Stimulated activated naive CD8-positive, alpha-beta T cell treated with anti-CD3 and anti-CD28 coated beads, Interleukin-15, Interleukin-2, amounts not matched to agents 100 U/mL and 50 U/mL, for 24 hours (primary cell): ENCODE results near the gene C5AR2.
A peak's percentile ranks its signal among the peaks of the same experiment; 100 is the strongest.
"Not testable (repeated sequence)": the region's sequence is repeated elsewhere in the genome, so short reads cannot be mapped to it uniquely, and the experiment has no call there.

Source experiments
- ATAC-seq: fragments of 150-1000 bp; cut with Tn5 transposase; one replicate; pipeline ENCODE4 v1.10.0; 2021
- DNase-seq: peaks from one replicate; pipeline ENCODE4 v3.0.0; 2021

The C5AR2 gene

GRCh38 chr19:47323872-47324271 lies 8.1 kb upstream of the C5AR2 start:
- no peak for DNase-seq

GRCh38 chr19:47324502-47324901 lies 7.5 kb upstream of the C5AR2 start:
- no peak for ATAC-seq
- DNase-seq: no peak

More at GRCh38 chr19:47323872-47324271, 8.1 kb upstream of the C5AR2 start:
- no peak for ATAC-seq

GRCh38 chr19:47330466-47330869 lies 1.5 kb upstream of the C5AR2 start:
- ATAC-seq: no peak
- no peak for DNase-seq

GRCh38 chr19:47331490-47331889 lies 485 bp upstream of the C5AR2 start:
- DNase-seq (no peak), ATAC-seq (no peak)

- ATAC-seq, DNase-seq: not testable (repeated sequence)
These were observed 5.1 kb downstream of the C5AR2 start for GRCh38 chr19:47336765-47337718.

- ATAC-seq: no peak
- no peak for DNase-seq
These were observed 7.4 kb downstream of the C5AR2 start for GRCh38 chr19:47339196-47339880.

GRCh38 chr19:47340477-47341208 lies 8.7 kb downstream of the C5AR2 start:
- DNase-seq (no peak), ATAC-seq (no peak)

- no peak for DNase-seq
- no peak for ATAC-seq
These were observed 9.8 kb downstream of the C5AR2 start for GRCh38 chr19:47341734-47342133.

GRCh38 chr19:47343194-47343802 lies 11.3 kb downstream of the C5AR2 start:
- ATAC-seq: no peak
- no peak for DNase-seq

- ATAC-seq (no peak), DNase-seq (no peak)
These were observed 12.4 kb downstream of the C5AR2 start for GRCh38 chr19:47344425-47344824.

GRCh38 chr19:47346024-47346423 lies 14.0 kb downstream of the C5AR2 start:
- not testable (repeated sequence) for DNase-seq, ATAC-seq

- DNase-seq (peak; percentile 99), ATAC-seq (peak; percentile 98)
These were observed 17.1 kb downstream of the C5AR2 start, which contains the start of gene DHX34 for GRCh38 chr19:47348819-47349795. Gene DHX34 (plus strand): TSS chr19:47349315. CDS start chr19:47353031, 3,716 bp downstream.

- DNase-seq: no peak
- ATAC-seq: no peak
These were observed 18.7 kb downstream of the C5AR2 start for GRCh38 chr19:47350630-47351029.

GRCh38 chr19:47351548-47351947 lies 19.6 kb downstream of the C5AR2 start:
- DNase-seq (no peak), ATAC-seq (no peak)

- ATAC-seq (no peak), DNase-seq (no peak)
These were observed 20.1 kb downstream of the C5AR2 start for GRCh38 chr19:47352095-47352494.

- ATAC-seq: no peak
- DNase-seq: no peak
These were observed 21.3 kb downstream of the C5AR2 start for GRCh38 chr19:47353307-47353712.

- DNase-seq: no peak
- ATAC-seq: no peak
These were observed 24.9 kb downstream of the C5AR2 start for GRCh38 chr19:47356900-47357299.

GRCh38 chr19:47357788-47358680 lies 26.1 kb downstream of the C5AR2 start:
- ATAC-seq: no peak
- DNase-seq: no peak

GRCh38 chr19:47358936-47359335 lies 27.0 kb downstream of the C5AR2 start:
- ATAC-seq: no peak
- no peak for DNase-seq

GRCh38 chr19:47362321-47362720 lies 30.3 kb downstream of the C5AR2 start:
- ATAC-seq (no peak), DNase-seq (no peak)
